ENCODE data around the gene ZBTB8OS.

DNA sequence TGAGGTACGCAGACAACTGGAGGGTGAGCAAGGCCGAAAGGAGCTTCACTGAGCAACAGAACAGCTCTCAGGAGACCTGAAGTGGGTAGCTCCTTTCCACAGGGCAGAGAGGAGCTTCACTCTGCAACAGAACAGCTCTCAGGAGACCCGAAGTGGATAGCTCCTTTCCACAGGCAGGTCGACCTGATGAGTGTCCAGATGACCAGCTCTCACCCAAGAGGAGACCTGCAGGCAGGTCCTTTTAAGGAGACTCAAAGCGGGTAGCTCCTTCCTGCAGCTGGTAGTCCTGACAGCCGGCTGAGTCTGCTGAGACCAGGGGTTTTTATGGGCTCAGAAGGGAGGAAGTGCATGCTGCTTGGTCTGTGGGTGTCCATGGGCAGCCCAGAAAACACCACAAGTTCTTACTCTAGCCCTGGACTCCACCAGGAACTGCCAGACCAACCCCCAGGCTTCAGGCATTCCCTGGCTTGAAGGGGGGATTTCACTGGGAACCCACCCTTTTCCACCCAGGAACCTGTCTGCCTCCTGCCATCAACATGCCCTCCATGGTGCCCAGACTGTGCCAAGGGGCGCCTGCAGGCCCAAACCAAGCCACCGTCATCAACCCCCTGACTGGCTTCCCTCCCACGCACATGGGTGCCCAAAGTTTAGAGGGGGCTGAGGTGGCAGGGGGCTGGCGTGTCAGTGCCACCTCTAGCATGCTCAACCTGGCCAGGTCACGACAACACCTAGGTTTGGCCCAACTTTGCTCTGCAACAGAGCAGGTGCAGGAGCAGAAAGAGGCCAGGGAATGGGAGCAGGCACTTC lies 43.6 kb downstream of the ZBTB8OS start:
- TF ChIP-seq, protein P1, sequence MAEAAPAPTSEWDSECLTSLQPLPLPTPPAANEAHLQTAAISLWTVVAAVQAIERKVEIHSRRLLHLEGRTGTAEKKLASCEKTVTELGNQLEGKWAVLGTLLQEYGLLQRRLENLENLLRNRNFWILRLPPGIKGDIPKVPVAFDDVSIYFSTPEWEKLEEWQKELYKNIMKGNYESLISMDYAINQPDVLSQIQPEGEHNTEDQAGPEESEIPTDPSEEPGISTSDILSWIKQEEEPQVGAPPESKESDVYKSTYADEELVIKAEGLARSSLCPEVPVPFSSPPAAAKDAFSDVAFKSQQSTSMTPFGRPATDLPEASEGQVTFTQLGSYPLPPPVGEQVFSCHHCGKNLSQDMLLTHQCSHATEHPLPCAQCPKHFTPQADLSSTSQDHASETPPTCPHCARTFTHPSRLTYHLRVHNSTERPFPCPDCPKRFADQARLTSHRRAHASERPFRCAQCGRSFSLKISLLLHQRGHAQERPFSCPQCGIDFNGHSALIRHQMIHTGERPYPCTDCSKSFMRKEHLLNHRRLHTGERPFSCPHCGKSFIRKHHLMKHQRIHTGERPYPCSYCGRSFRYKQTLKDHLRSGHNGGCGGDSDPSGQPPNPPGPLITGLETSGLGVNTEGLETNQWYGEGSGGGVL (CRISPR knock-in tag; IDR thresholded peaks at IDR 0.05): no peak
- TF ChIP-seq, protein P2, sequence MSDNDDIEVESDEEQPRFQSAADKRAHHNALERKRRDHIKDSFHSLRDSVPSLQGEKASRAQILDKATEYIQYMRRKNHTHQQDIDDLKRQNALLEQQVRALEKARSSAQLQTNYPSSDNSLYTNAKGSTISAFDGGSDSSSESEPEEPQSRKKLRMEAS (CRISPR knock-in tag; IDR thresholded peaks at IDR 0.05): no peak; the same call in 1 of the 2 replicates
- TF ChIP-seq YY1 (IDR thresholded peaks at IDR 0.05; ENCODE audit: borderline replicate concordance in 1 of 3, control insufficient read depth in 1 of 3, extremely low read depth in 1 of 3, insufficient read depth in 3 of 3, insufficient read length in 1 of 3, insufficient replicate concordance in 2 of 3, low read depth in 1 of 3, low read length in 2 of 3) (no peak), ZNF3 (CRISPR knock-in tag; IDR thresholded peaks at IDR 0.05) (no peak), SP1 (CRISPR knock-in tag; IDR thresholded peaks at IDR 0.05) (no peak), KDM1A (IDR thresholded peaks at IDR 0.05) (no peak), POLR3A (IDR thresholded peaks at IDR 0.05; ENCODE audit: borderline replicate concordance, extremely low read depth, insufficient read depth, insufficient read length) (no peak), ZNF280B (CRISPR knock-in tag; IDR thresholded peaks at IDR 0.05) (no peak), BMI1 (IDR thresholded peaks at IDR 0.05; ENCODE audit: low read length) (no peak), MAFK (IDR thresholded peaks at IDR 0.05; ENCODE audit: low read length) (no peak)
- TF ChIP-seq, protein P3, sequence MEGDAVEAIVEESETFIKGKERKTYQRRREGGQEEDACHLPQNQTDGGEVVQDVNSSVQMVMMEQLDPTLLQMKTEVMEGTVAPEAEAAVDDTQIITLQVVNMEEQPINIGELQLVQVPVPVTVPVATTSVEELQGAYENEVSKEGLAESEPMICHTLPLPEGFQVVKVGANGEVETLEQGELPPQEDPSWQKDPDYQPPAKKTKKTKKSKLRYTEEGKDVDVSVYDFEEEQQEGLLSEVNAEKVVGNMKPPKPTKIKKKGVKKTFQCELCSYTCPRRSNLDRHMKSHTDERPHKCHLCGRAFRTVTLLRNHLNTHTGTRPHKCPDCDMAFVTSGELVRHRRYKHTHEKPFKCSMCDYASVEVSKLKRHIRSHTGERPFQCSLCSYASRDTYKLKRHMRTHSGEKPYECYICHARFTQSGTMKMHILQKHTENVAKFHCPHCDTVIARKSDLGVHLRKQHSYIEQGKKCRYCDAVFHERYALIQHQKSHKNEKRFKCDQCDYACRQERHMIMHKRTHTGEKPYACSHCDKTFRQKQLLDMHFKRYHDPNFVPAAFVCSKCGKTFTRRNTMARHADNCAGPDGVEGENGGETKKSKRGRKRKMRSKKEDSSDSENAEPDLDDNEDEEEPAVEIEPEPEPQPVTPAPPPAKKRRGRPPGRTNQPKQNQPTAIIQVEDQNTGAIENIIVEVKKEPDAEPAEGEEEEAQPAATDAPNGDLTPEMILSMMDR (IDR thresholded peaks at IDR 0.05 in 2 of 3, conservative IDR thresholded peaks at IDR 0.05 in 1 of 3; ENCODE audit: insufficient read depth in 2 of 3, low read depth in 1 of 3, low read length in 3 of 3): no peak
- TF ChIP-seq, protein P4, sequence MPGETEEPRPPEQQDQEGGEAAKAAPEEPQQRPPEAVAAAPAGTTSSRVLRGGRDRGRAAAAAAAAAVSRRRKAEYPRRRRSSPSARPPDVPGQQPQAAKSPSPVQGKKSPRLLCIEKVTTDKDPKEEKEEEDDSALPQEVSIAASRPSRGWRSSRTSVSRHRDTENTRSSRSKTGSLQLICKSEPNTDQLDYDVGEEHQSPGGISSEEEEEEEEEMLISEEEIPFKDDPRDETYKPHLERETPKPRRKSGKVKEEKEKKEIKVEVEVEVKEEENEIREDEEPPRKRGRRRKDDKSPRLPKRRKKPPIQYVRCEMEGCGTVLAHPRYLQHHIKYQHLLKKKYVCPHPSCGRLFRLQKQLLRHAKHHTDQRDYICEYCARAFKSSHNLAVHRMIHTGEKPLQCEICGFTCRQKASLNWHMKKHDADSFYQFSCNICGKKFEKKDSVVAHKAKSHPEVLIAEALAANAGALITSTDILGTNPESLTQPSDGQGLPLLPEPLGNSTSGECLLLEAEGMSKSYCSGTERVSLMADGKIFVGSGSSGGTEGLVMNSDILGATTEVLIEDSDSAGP (CRISPR knock-in tag; IDR thresholded peaks at IDR 0.05): no peak
- TF ChIP-seq, protein P5, sequence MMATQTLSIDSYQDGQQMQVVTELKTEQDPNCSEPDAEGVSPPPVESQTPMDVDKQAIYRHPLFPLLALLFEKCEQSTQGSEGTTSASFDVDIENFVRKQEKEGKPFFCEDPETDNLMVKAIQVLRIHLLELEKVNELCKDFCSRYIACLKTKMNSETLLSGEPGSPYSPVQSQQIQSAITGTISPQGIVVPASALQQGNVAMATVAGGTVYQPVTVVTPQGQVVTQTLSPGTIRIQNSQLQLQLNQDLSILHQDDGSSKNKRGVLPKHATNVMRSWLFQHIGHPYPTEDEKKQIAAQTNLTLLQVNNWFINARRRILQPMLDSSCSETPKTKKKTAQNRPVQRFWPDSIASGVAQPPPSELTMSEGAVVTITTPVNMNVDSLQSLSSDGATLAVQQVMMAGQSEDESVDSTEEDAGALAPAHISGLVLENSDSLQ (IDR thresholded peaks at IDR 0.05): no peak
